GM21381 (cell line): Measurements from ENCODE around the gene TAGLN.

ENCODE experiments used
- ATAC-seq: cut with Tn5 transposase; IDR thresholded peaks from one replicate; pipeline ENCODE4 v1.9.1; 2021; ENCODE audit warnings: mild to moderate bottlenecking, moderate library complexity; ENCODE audit not compliant: unreplicated experiment

The TAGLN gene

DNA sequence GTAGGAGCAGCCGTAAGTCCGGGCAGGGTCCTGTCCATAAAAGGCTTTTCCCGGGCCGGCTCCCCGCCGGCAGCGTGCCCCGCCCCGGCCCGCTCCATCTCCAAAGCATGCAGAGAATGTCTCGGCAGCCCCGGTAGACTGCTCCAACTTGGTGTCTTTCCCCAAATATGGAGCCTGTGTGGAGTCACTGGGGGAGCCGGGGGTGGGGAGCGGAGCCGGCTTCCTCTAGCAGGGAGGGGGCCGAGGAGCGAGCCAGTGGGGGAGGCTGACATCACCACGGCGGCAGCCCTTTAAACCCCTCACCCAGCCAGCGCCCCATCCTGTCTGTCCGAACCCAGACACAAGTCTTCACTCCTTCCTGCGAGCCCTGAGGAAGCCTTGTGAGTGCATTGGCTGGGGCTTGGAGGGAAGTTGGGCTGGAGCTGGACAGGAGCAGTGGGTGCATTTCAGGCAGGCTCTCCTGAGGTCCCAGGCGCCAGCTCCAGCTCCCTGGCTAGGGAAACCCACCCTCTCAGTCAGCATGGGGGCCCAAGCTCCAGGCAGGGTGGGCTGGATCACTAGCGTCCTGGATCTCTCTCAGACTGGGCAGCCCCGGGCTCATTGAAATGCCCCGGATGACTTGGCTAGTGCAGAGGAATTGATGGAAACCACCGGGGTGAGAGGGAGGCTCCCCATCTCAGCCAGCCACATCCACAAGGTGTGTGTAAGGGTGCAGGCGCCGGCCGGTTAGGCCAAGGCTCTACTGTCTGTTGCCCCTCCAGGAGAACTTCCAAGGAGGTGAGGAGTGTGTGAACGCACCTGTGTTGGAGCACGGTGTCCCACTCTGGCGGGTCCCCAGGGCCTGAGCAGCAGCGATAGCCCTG, at the start of gene TAGLN:
TAGLN (plus strand) TSS at position 318 of the 863 bp plus-strand sequence. CDS start 3,644 bp downstream, outside the sequence.
- ATAC-seq, result no peak

DNA sequence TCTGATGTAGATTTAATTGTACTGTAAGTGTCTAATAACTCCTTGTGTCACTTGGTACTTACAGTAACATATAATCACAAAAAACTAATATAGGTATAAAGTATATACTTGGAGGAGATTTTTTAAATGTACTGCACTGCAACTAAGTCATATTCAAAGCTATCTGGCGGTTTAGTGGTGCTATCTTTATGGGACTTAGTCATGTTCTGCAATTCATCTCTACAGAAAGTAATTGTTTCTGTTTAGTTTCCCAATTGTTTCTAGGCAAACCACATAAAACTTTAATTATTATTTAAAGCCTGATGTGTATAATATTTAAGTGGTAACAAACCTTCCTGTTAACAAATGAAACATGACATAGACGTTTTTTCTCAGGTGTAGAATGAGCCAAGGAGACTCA, 47.1 kb upstream of the TAGLN start:
- ATAC-seq, result no peak

- ATAC-seq, result no peak
Observed at GRCh38 chr11:117154468-117154867, 44.7 kb upstream of the TAGLN start.

- ATAC-seq, result no peak
Observed at GRCh38 chr11:117157507-117157906, 41.7 kb upstream of the TAGLN start.

DNA sequence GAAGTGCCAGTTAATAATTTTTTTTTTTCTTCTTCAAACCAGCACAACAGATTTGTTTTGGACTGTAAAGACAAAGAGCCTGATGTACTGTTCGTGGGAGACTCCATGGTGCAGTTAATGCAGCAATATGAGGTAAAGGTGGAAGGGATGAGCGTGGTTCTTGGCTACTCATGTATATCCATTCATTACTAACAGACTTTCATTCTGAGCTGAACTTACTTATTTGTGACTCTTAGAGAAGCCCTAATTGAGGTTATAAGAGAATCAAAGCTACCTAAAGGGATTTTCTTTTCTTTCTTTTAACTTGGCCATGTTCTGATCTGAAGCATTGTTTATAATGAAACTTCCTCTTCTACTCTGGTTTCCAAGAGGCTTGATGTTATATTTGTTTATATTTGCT, 39.3 kb upstream of the TAGLN start:
- ATAC-seq, result no peak

- no peak for ATAC-seq
Observed at GRCh38 chr11:117160826-117161225, 38.3 kb upstream of the TAGLN start.

- ATAC-seq, result no peak
Observed at GRCh38 chr11:117166491-117166890, 32.7 kb upstream of the TAGLN start.

DNA sequence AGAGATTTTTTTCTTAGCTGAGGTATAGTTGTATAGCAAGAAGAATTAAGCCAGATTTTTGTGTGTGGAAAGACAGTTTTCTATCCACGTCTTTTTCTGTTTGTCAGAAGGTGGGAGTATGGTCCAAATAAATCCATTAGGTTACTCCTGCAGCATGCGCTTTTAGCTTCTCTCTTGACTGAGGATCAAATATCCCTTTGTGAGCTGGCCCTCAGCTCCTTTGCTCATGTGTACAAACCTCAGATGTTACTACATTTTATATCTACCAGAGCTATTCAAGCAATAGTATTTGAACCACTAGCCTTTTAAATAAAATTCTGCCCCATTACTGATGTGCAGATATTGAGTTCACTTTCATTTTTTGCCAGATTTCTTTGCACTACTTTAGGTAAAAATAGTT, 29.4 kb upstream of the TAGLN start:
- ATAC-seq, result no peak

DNA sequence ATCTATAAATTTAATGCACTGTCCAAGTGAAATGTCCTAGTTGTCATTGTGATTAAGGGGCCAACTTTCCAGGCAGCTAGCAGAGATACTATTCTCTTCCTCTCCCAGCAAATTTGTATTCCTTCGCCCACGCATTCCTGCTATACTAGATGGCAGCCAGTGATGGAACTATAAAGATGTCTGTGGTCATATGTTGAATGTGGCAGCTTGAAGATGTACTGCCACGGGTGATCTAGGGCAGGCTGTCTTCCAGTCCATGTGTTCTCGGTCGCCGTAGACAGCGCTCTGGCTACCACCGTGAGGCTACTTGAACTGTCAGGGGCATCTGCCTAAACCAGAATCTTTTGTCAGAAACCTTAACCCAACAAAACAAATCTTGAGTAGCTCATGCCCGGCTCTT, 29.0 kb upstream of the TAGLN start:
- no peak for ATAC-seq

DNA sequence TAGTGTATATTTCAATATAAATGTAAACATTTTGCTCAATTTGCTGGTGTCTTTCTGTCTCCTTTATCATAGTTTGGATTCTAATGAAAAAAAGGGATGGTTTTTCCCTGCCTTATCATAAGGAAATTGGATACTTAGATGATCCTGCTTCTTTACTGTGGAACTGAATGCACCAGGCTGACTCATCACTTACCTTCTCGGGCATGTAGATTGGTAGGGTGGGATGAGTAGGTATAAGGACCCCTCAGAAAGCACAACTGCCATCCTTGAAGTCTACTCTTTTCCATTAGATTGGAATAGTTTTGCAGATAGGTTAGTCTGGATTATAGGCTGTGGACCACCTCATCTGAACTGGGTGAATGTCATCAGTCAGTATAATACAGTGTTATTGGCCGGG, 28.2 kb upstream of the TAGLN start:
- no peak for ATAC-seq

DNA sequence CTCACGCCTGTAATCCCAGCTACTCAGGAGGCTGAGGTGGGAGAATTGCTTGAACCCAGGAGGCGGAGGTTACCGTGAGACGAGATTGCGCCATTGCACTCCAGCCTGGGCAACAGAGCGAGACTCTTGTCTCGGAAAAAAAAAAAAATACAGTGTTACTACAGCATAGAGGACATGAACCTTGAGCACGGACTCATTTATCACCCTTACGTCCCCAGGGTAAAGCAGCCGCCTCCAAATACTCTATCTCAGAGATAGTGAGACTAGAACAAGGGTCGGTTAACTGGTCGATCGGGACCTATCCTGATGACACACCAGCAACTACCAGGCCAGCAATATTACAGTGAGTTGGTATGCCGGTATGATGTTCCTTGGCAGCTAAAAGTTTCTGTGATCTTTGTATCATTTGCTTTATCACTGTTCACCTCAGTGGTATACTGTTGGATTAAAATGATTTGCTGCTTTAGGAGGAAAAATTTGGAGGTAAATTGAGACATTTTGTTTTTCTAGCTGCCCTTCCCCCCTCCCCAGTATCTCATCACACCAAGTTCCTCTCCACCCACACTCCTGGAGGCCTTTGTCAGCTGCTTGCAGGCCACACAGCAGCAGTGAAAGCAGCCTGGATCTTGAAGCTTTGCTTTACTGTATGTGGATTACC, 27.6 kb upstream of the TAGLN start:
- no peak for ATAC-seq

DNA sequence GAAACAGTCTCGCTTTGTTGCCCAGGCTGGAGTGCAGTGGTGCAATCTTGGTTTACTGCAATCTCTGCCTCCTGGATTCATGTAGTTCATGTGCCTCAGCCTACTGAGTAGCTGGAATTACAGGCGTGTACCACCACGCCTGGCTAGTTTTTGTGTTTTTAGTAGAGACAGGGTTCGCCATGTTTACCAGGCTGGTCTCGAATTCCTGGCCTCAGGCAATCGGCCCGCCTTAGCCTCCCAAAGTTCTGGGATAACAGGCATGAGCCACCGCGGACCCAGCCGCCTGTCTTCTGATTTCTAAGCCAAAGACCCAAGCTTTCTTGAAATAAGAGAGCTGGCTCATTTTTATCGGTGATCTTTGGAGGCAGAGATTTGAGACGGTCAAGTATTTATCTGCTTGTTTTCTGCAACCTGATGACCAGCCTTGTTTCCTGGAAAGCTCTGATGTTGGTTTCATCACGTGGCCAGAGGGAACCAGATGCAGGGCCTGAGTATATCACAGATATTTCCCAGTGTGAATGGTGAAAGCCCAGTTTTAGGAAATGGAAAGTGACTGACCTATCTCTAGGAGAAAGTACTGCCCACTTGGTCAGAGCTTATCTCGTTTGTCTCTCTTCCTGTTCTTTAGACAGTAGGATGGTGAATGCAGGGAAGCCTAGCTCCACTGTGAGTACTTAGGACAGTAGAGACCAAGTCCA, 26.3 kb upstream of the TAGLN start:
- no peak for ATAC-seq

DNA sequence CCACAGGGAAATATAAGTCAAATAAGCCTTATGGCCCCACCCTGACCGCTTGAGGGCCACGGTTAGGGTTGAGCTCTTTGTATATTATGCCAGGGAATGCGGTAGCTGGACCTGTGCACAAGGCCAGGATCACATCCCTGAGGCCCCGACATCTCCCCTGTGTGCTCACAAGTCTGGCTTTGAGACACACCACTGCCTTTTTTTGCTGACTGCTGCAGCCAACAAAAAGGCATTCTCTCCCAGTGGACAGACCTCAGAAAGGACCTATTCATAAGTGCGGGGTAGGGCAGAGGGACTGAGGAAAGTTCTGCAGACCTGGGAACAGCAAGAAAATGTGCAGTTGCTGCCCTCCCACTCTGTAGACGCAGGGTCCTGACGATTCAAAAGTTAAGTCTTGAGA, 24.1 kb upstream of the TAGLN start:
- ATAC-seq, result no peak

DNA sequence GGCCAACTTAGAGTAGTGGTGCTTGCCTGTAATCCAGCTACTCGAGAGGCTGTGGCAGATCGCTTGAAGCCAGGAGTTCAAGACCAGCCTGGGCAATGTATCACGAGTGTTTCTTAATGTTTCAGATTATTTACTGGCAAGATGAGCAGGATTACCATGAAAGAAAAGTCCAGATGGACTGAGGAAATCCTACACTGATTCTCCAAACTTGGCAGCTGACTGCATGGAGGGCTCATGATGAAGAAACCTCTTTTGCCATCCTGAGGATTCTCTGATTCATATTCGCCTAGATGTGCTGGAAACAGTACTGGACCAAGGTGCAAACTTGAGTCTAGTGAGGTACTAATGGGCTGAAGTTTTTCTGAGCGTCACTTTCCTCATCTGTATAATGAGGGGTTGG, 23.4 kb upstream of the TAGLN start:
- ATAC-seq, result no peak

GRCh38 chr11:117176186-117176585, 23.0 kb upstream of the TAGLN start:
- no peak for ATAC-seq

- ATAC-seq, result no peak
Observed at GRCh38 chr11:117177534-117178209, 21.5 kb upstream of the TAGLN start.

- ATAC-seq, result peak; percentile 85
Observed at GRCh38 chr11:117178210-117179034, 20.7 kb upstream of the TAGLN start, which contains the start of gene SIDT2. TSS of gene SIDT2 (plus strand) at chr11:117178743. CDS start at chr11:117179264, 521 bp downstream.

DNA sequence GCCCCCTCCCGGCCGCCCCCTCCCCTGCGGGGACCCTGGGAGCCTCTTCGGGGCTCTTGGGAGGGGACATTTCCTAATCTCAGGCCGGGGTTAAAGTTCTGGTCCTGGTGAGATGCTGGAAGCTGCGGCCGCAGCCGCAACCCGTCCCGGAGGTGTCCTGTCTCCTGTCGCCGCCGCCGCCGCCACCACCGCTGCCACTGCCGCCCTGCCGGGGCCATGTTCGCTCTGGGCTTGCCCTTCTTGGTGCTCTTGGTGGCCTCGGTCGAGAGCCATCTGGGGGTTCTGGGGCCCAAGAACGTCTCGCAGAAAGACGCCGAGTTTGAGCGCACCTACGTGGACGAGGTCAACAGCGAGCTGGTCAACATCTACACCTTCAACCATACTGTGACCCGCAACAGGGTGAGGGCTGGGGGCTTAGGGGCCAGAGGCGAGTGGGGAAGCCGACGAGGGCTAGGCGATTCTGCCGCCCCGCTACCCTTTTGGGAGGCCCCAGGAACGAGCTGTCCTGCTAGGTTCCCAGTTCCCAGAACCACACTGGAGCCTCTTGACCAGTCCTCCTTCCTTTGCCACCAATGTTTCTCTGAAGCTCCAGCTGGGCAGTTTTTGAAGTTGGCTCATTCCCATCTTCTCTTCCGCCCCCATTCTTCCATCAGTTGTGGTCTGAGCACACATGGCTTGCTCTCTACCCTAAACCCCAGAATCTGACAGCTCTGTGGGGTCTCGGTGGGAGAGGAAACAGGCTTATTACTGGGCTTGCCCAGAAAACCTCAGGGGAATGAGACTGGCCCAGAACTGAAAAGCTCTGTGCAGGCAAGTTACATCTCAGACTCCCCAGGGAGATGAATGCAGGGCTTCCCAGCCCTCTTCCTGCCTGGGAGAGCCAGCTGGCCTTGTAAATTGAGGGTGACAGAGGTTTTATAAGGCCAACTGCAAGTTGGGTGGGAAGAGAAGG, 19.8 kb upstream of the TAGLN start:
- ATAC-seq, result peak; percentile 21

DNA sequence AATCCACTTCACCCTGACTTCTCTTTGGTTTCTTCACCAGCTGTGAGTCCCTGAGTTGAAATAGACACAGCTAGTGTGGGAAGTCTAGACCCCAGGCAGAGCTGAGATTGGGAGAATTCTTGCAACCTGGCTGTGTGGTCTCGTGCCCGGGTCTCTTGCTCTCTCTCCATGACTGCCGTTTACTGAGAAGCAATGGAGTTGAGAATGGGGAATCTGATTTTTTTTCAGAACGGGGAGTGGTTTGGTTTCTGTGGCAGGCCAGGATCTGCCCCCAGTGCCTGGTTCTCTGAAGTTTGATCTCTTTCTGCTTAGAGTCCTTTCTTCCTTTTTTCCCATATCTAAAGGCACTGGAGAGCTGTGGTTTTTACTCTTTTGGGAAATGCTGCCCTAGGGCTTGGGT, 19.1 kb upstream of the TAGLN start:
- no peak for ATAC-seq
